ENCODE data around the gene GRM8. TPM values are rescaled to one million over a fixed set of nuclear protein-coding genes. Genes with fewer than 3 reads are reported as not detected.
"Not testable (repeated sequence)": the region's sequence is repeated elsewhere in the genome, so short reads cannot be mapped to it uniquely, and the experiment has no call there.

The GRM8 gene
- total RNA-seq, 2 experiments from 2014 or later = not detected

DNA sequence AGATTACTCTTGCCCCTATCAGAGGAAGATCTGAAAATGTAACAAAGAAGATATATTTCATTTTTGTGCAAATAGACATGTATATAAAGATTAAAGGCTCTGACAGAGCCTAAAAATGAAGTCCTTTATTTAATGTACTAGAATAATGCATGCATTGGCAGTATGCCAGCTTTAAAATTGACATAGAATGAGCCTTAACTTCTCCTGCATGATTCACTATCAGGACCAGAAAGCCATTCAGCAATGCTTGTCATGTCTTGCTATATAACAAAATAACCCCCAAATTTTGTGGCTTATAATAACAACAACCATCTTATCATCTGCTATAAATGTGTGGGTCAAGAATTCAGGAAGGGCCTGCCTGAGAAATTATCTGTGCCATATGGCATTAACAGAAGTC, 411.9 kb downstream of the GRM8 start:
- Mint-ChIP-seq H3K4me3 (no peak overlapping the region), H3K9me3 (ENCODE audit: low read depth) (no peaks in the 10 kb centered on the region), H3K36me3 (ENCODE audit: low read depth) (no peaks in the 10 kb centered on the region), H3K4me1 (peaks cover 3% of the 10 kb centered on the region), H3K27me3 (peaks cover 8% of the 10 kb centered on the region), H3K27ac (no peak overlapping the region)
- ChIA-PET CTCF (no interaction called here), POLR2A (no interaction called here)
- ATAC-seq (no peak), DNase-seq (no peak)
- intact Hi-C loops (cut with DNase I, micrococcal nuclease) = no loop called here

DNA sequence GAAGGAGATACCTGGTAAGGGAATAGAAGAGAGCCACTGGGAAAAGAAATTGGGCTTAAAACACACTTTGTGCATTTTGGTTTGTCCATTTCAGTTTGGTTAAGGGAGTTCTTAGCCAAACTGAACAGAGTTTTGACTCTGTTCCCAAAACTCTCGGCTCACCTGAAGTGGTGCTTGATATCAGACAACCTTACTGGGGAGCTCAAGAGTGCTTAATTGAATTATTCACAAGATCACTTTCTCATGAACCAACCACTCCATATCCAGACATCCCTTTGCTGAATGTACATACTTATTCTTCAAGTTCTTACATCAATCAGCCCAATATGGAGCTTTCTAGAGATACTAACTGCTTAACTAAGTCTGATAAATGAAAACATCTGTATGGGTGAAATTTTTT, 413.1 kb downstream of the GRM8 start:
- Mint-ChIP-seq H3K27me3 (peaks cover 6% of the 10 kb centered on the region), H3K9me3 (ENCODE audit: low read depth) (no peaks in the 10 kb centered on the region), H3K36me3 (ENCODE audit: low read depth) (no peaks in the 10 kb centered on the region), H3K4me1 (peaks cover 3% of the 10 kb centered on the region), H3K27ac (no peak overlapping the region), H3K4me3 (no peak overlapping the region)
- POLR2A ChIA-PET = no interaction called here
- intact Hi-C loops (cut with DNase I, micrococcal nuclease) = no loop called here
- no peak for ATAC-seq
- CTCF ChIA-PET = no interaction called here
- DNase-seq = no peak

DNA sequence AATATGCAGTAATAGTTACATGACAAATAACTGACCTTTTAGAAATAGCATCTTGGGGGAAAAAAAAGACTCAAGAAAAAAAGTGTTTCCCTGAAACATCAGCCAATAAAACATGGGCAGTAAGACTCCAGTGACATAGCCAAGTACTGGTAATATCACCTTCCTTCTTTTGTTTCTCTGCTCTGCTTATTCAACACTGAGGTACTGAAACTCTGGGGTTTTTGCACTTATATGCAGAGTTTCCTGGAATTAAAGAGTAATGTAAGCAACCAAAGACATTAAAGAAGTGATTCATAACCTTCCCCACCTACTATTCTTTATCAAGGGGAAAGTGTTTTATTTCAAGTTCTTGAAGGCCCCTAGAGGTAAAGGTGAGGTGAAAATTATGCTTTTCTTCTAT, 414.5 kb downstream of the GRM8 start:
- ChIA-PET POLR2A (no interaction called here), CTCF (no interaction called here)
- intact Hi-C loops (cut with DNase I, micrococcal nuclease) = no loop called here
- Mint-ChIP-seq H3K27me3 (peaks cover 6% of the 10 kb centered on the region), H3K36me3 (ENCODE audit: low read depth) (no peaks in the 10 kb centered on the region), H3K4me3 (no peak overlapping the region), H3K4me1 (peaks cover 3% of the 10 kb centered on the region), H3K9me3 (ENCODE audit: low read depth) (no peaks in the 10 kb centered on the region), H3K27ac (no peak overlapping the region)
- ATAC-seq (peak; percentile 81), DNase-seq (no peak)

DNA sequence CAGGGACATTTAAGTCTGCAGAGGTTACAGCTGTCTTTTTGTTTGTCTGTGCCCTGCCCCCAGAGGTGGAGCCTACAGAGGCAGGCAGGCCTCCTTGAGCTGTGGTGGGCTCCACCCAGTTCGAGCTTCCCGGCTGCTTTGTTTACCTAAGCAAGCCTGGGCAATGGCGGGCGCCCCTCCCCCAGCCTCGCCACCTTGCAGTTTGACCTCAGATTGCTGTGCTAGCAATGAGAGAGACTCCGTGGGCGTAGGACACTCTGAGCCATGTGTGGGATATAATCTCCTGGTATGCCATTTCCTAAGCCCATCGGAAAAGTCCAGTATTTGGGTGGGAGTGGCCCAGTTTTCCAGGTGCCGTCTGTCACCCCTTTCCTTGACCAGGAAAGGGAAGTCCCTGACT, 421.5 kb downstream of the GRM8 start:
- POLR2A ChIA-PET; DNase-seq; ATAC-seq; H3K4me1 Mint-ChIP-seq; H3K9me3 Mint-ChIP-seq (ENCODE audit: low read depth); H3K27me3 Mint-ChIP-seq; H3K36me3 Mint-ChIP-seq (ENCODE audit: low read depth); intact Hi-C loops (cut with DNase I, micrococcal nuclease); CTCF ChIA-PET; H3K27ac Mint-ChIP-seq; H3K4me3 Mint-ChIP-seq: not testable (repeated sequence)

DNA sequence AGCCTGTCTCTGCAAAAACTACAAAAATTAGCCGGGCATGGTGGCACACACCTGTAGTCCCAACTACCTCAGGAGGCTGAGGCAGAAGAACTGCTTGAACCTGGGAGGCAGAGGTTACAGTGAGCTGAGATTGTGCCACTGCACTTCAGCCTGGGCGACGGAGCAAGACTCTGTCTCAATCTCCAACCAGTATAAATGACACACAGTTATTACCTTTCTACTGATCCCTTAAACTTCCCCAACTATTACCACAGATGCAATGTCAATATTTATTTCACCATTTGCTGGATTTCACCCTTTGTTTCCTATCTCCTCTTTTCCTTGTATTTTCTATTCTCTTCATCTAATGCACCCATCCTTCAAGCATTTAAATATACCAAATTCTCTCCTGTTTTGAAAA, 431.8 kb downstream of the GRM8 start:
- H3K27me3 Mint-ChIP-seq = peaks cover 7% of the 10 kb centered on the region
- CTCF ChIA-PET = no interaction called here
- H3K27ac Mint-ChIP-seq = no peak overlapping the region
- H3K4me3 Mint-ChIP-seq = no peak overlapping the region
- H3K9me3 Mint-ChIP-seq (ENCODE audit: low read depth) = no peaks in the 10 kb centered on the region
- intact Hi-C loops (cut with DNase I, micrococcal nuclease) = no loop called here
- H3K4me1 Mint-ChIP-seq = no peaks in the 10 kb centered on the region
- ATAC-seq (no peak), DNase-seq (no peak)
- no peaks in the 10 kb centered on the region for H3K36me3 Mint-ChIP-seq (ENCODE audit: low read depth)
- POLR2A ChIA-PET = no interaction called here

DNA sequence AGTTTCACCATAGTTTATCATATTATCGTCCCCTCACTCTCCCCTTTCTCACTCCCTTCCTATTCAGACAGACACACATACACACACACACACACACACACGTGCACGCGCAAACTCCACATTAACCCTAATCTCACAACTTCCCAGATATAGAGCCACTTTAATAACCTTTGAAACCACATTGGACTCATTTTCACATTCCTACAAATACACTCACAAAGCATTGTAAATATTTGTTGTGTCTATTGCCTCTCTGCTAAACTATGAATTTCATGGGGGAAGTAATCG, 433.6 kb downstream of the GRM8 start:
- no peaks in the 10 kb centered on the region for H3K4me1 Mint-ChIP-seq
- no peaks in the 10 kb centered on the region for H3K36me3 Mint-ChIP-seq (ENCODE audit: low read depth)
- ChIA-PET POLR2A (no interaction called here), CTCF (no interaction called here)
- no peak overlapping the region for H3K4me3 Mint-ChIP-seq
- DNase-seq = no peak
- intact Hi-C loops (cut with DNase I, micrococcal nuclease) = no loop called here
- no peak overlapping the region for H3K27ac Mint-ChIP-seq
- ATAC-seq = no peak
- H3K9me3 Mint-ChIP-seq (ENCODE audit: low read depth) = no peaks in the 10 kb centered on the region
- peaks cover 7% of the 10 kb centered on the region for H3K27me3 Mint-ChIP-seq

DNA sequence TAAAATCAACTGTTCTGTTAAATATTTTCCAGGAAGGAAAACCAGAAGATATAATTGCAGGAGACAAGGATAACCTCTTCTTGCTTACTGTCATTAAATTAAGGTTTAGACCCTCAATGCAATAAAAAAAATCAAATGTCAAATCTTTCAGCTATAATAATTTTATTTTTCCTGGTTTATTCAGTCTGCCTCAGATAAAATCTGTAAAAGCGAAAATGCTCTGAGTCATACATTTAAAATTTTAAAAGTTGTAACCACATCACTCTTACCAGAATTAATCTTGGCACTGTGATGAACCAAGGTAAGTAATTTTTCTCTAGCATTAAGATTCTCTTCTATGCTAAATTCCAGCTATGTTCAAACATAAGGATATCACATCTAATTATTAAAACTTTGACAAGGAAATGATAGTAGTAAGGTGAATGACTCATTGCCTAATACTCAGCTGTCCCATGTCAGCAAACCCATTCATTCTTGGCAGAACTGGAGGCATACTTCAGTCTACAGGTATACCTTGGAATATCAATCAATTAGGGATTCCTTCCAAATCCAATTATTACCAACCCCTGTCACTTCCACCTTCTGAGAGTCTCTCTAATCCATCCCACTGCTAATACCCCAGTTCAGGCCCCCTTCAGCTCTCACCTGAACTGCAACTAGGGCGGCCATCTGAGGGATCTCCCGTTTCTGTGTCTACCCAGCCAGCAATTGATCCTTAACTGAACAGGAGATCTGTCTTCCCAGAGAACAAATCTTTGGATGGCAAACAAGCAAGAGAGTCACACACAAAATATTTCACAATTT, 434.1 kb downstream of the GRM8 start:
- H3K27ac Mint-ChIP-seq = no peak overlapping the region
- intact Hi-C loops (cut with DNase I, micrococcal nuclease) = no loop called here
- DNase-seq = no peak
- ChIA-PET POLR2A (no interaction called here), CTCF (no interaction called here)
- ATAC-seq = no peak
- H3K9me3 Mint-ChIP-seq (ENCODE audit: low read depth) = no peaks in the 10 kb centered on the region
- no peaks in the 10 kb centered on the region for H3K4me1 Mint-ChIP-seq
- peaks cover 7% of the 10 kb centered on the region for H3K27me3 Mint-ChIP-seq
- no peak overlapping the region for H3K4me3 Mint-ChIP-seq
- no peaks in the 10 kb centered on the region for H3K36me3 Mint-ChIP-seq (ENCODE audit: low read depth)

DNA sequence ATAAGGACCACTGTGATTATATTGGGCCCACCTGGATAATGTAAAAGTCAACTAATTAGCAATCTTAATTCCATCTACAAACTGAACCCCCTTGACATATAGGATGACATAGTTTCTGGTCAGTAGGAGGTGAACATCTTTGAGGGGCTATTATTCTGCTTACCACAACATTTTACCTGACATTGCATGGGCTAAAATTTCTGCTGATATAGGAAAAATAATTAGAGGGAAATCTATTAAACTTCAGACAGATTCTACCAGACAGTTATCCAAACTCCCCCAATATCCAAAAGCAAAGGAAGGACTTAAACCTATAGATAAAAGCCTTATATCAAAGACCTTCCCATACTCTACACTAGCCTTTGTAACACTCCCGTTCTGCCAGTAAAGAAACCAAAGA, 443.6 kb downstream of the GRM8 start:
- no peaks in the 10 kb centered on the region for H3K9me3 Mint-ChIP-seq (ENCODE audit: low read depth)
- no peaks in the 10 kb centered on the region for H3K4me1 Mint-ChIP-seq
- H3K36me3 Mint-ChIP-seq (ENCODE audit: low read depth) = no peaks in the 10 kb centered on the region
- ChIA-PET POLR2A (no interaction called here), CTCF (no interaction called here)
- intact Hi-C loops (cut with DNase I, micrococcal nuclease) = loop anchor here in 1 of 2 experiments (5.0 kb wide), 1 partner anchor 73 kb away; no protein-coding TSS in a partner anchor
- no peak for DNase-seq
- H3K27ac Mint-ChIP-seq = no peak overlapping the region
- no peak overlapping the region for H3K4me3 Mint-ChIP-seq
- ATAC-seq = no peak
- peaks cover 7% of the 10 kb centered on the region for H3K27me3 Mint-ChIP-seq

DNA sequence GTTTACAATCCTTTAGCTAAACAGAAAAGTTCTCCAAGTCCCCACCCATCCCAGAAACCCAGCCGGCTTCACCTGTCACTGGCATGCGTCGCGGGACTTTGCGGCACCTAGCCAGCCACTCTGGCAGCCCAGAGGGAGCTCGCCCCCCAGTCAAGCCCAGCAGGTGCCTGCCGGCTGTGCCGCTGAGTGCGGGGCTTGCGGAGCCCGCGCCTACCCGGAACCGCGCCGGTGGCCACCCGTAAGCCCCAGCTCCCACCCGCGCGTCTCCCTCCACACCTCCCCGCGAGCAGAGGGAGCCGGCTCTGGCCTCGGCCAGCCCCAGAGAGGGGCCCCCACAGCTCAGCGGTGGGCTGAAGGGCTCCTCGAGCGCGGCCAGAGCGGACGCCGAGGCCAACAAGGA, 446.1 kb downstream of the GRM8 start:
- intact Hi-C loops (cut with DNase I, micrococcal nuclease) = loop anchor here in 1 of 2 experiments (5.0 kb wide), 1 partner anchor 76 kb away; no protein-coding TSS in a partner anchor
- POLR2A ChIA-PET = no interaction called here
- Mint-ChIP-seq H3K4me1 (no peaks in the 10 kb centered on the region), H3K9me3 (ENCODE audit: low read depth) (no peaks in the 10 kb centered on the region), H3K4me3 (no peak overlapping the region), H3K36me3 (ENCODE audit: low read depth) (no peaks in the 10 kb centered on the region), H3K27me3 (peaks cover 9% of the 10 kb centered on the region), H3K27ac (no peak overlapping the region)
- no peak for DNase-seq
- ATAC-seq = no peak
- CTCF ChIA-PET = no interaction called here

DNA sequence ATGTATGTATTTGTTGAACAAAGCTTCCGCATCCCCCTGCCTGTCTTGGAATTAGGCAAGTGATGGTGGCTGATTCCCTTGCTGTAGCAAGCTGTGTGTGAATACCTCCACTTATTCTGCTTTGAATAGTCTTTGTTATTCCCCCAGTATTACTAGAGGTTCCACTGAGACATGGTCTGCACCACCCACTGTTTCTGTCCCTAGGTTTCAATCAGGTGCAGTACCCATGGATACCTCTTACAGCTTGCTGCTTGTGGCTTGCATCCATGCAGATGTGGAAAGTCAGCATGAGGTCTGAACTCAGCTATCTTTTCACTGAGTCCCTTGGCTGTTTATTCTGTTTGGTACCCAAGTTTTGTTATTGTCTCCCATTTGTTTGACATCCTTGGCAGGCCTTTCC, 447.4 kb downstream of the GRM8 start:
- ChIA-PET CTCF (interaction anchor here (1.0 kb wide), 1 partner anchor 170 kb away, joined by 3 read pairs; no protein-coding TSS in a partner anchor), POLR2A (no interaction called here)
- intact Hi-C loops (cut with DNase I, micrococcal nuclease) = loop anchor here in 1 of 2 experiments (5.0 kb wide), 1 partner anchor 77 kb away; no protein-coding TSS in a partner anchor
- no peaks in the 10 kb centered on the region for H3K4me1 Mint-ChIP-seq
- H3K36me3 Mint-ChIP-seq (ENCODE audit: low read depth) = no peaks in the 10 kb centered on the region
- peaks cover 5% of the 10 kb centered on the region for H3K27me3 Mint-ChIP-seq
- no peak for DNase-seq
- no peak for ATAC-seq
- no peak overlapping the region for H3K4me3 Mint-ChIP-seq
- H3K27ac Mint-ChIP-seq = no peak overlapping the region
- no peaks in the 10 kb centered on the region for H3K9me3 Mint-ChIP-seq (ENCODE audit: low read depth)

DNA sequence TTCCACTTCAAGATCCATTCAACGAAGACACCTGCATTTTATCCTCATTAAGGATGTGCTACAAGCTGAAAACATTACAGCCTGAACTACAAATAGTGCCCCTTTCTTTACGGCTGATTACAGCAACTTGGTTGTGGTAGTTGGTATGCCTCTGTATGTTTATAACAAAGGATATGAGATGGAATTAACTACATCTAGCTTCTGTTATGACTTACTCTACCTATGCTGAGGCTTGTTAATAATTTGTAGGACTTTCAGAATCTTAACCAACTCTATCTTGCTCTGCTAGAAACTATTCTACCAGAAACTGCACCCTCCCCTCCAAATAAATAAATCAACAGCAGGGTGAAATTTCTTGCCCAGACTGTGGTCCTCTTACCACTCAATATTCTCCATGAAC, 448.1 kb downstream of the GRM8 start:
- H3K4me1 Mint-ChIP-seq = no peaks in the 10 kb centered on the region
- no peak overlapping the region for H3K4me3 Mint-ChIP-seq
- no peaks in the 10 kb centered on the region for H3K36me3 Mint-ChIP-seq (ENCODE audit: low read depth)
- H3K27ac Mint-ChIP-seq = no peak overlapping the region
- H3K27me3 Mint-ChIP-seq = peaks cover 7% of the 10 kb centered on the region
- ChIA-PET POLR2A (no interaction called here), CTCF (interaction anchor here (0.5 to 0.9 kb wide), 2 partner anchors 21 to 624 kb away, joined by 3 read pairs; no protein-coding TSS in a partner anchor)
- no peaks in the 10 kb centered on the region for H3K9me3 Mint-ChIP-seq (ENCODE audit: low read depth)
- intact Hi-C loops (cut with DNase I, micrococcal nuclease) = loop anchor here (5.0 kb wide), 6 partner anchors 78 to 708 kb away; partner anchors contain the start of gene GRM8 (in 1 of the 2)
- no peak for ATAC-seq
- DNase-seq = no peak

DNA sequence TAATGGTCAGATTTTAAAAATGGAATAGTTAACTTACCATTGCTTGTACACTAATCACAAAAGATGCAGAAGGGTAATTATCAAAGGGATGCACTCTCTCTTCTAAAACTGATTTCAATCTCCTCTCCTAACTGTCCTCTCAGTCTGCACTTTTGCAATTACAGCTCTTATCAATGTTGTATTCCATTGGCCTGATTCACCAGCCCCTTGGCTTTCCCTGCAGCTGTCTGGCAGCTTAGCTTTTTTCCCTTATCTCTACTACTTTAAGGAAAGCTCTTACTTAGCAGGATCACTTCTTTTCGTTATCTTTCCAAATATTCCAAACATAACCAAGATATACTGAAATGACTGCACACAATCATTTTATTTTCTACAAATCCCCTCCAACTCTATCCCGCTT, 448.8 kb downstream of the GRM8 start:
- H3K36me3 Mint-ChIP-seq (ENCODE audit: low read depth) = no peaks in the 10 kb centered on the region

More for the DNA sequence above, 448.8 kb downstream of the GRM8 start:
- Mint-ChIP-seq H3K4me1 (no peaks in the 10 kb centered on the region), H3K27ac (no peak overlapping the region), H3K9me3 (ENCODE audit: low read depth) (no peaks in the 10 kb centered on the region), H3K27me3 (peaks cover 7% of the 10 kb centered on the region), H3K4me3 (no peak overlapping the region)
- ATAC-seq (no peak), DNase-seq (no peak)
- ChIA-PET CTCF (interaction anchor here (0.5 to 1.6 kb wide), 8 partner anchors 21 to 644 kb away, joined by 3 to 8 read pairs (median 3); no protein-coding TSS in a partner anchor), POLR2A (no interaction called here)
- intact Hi-C loops (cut with DNase I, micrococcal nuclease) = loop anchor here (1.0 to 5.0 kb wide), 8 partner anchors 96 to 711 kb away; partner anchors contain the start of gene GRM8 (in 1 of the 2)
